ENCODE results near the gene WNT5B. TPM values are rescaled to one million over a fixed set of nuclear protein-coding genes. Genes with fewer than 3 reads are reported as not detected.

The WNT5B gene
- total and polyA plus RNA-seq, 2 of the 8 experiments (the other 6 are each of a cell fraction or from before 2014, with no cell fraction given): 0.91 to 1.2 TPM

DNA sequence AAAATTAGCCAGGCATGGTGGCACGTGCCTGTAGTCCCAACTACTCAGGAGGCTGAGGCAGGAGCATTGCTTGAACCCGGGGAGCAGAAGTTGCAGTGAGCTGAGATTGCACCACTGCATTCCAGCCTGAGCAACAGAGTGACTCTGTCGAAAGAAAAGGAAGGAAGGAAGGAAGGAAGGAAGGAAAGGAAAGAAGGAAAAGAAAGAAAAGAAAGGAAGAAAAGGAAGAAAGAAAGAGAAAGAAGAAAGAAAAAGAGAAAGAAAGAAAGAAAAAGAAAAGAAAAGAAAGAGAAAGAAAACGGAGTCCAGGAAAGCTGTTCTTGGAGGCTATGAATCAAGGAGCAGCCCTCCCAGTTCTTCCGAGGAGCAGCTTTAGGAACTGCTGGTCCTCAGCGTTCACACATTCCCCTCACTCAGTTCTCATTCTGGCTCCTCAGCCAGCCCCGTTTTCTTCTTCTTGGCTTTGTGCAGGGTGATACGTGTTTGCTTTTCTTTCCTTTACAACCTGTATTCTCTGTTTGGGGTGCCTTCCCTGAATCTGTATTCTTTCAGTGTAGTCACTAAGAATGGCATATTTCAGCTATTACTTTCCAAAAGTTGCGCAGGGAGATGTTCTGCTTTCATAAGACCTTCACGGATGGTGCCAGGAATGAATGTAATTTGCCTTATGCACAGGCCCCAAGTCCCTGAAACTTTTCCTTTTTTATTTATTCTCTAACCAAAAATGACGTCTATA lies 46.9 kb upstream of the WNT5B start:
- peaks cover 5 to 6% of the 10 kb centered on the region in 2 experiments for H4K20me1 ChIP-seq (replicated peaks in 1 of 2; ENCODE audit: control insufficient read depth in 1 of 2, insufficient read depth in 2 of 2, low read length in 2 of 2)
- H3K4me3 ChIP-seq (ENCODE audit: extremely low read depth in 1 of 4, insufficient read depth in 2 of 4, low read depth in 3 of 4, low read length in 4 of 4): no peak overlapping the region
- H3K4me1 ChIP-seq (replicated peaks in 1 of 4; ENCODE audit: control insufficient read depth in 3 of 4, insufficient read depth in 4 of 4, low read length in 3 of 4): no peaks in the 10 kb centered on the region
- no peak overlapping the region for H2BK12ac ChIP-seq (ENCODE audit: low read depth, low read length)
- no peak overlapping the region for H3K27ac ChIP-seq (ENCODE audit: low read depth, low read length)
- CTCF ChIA-PET (ENCODE audit: partially characterized antibody): interaction anchor here (0.7 to 10.2 kb wide), 18 partner anchors 10 to 473 kb away, joined by 3 to 88 read pairs (median 4); no protein-coding TSS in a partner anchor
- no peak overlapping the region for H3K4me2 ChIP-seq (ENCODE audit: insufficient read depth in 1 of 2, low read depth in 2 of 2, low read length in 2 of 2)
- no peak overlapping the region for H2AFZ ChIP-seq (ENCODE audit: low read length)
- POLR2A ChIA-PET (ENCODE audit: partially characterized antibody): no interaction called here
- no peak overlapping the region for H3K23ac ChIP-seq (ENCODE audit: insufficient read length)
- no peak overlapping the region for H3K4ac ChIP-seq (replicated peaks; ENCODE audit: insufficient read length, low read depth, low read length)
- FAIRE-seq (no peak), DNase-seq (ENCODE audit: low read depth in 1 of 2, low spot score in 2 of 2) (no peak)
- H3K56ac ChIP-seq (replicated peaks; ENCODE audit: insufficient read length, low read depth, low read length): no peak overlapping the region
- H3K9me3 ChIP-seq (ENCODE audit: insufficient read depth in 2 of 2, low read depth in 1 of 2, low read length in 1 of 2): no peaks in the 10 kb centered on the region
- H3K79me1 ChIP-seq (ENCODE audit: low read depth, low read length): no peaks in the 10 kb centered on the region
- peaks cover 6 to 43% (median 28%) of the 10 kb centered on the region in 4 experiments for H3K27me3 ChIP-seq (replicated peaks in 1 of 4; ENCODE audit: control insufficient read depth in 3 of 4, extremely low read depth in 1 of 4, insufficient read depth in 3 of 4, low read length in 3 of 4)
- H2BK5ac ChIP-seq (ENCODE audit: low read depth, low read length): no peak overlapping the region
- H2AK5ac ChIP-seq (ENCODE audit: low read depth, low read length): no peak overlapping the region
- no peak overlapping the region for H4K91ac ChIP-seq (replicated peaks; ENCODE audit: insufficient read length, low read length)
- no peak overlapping the region for H2BK15ac ChIP-seq (ENCODE audit: low read length)
- H3K9ac ChIP-seq (replicated peaks in 1 of 4; ENCODE audit: extremely low read depth in 1 of 4, low read depth in 3 of 4, low read length in 3 of 4): no peak overlapping the region
- 79% methylated on average over 9 of the region's 11 CpGs; no CpG with 5 or more reads in 1 of the 2 experiments for WGBS, 2 experiments (ENCODE audit: extremely low coverage in 1 of 2, insufficient coverage in 1 of 2, insufficient read length in 1 of 2, insufficient replicate concordance in 2 of 2, low coverage in 1 of 2, low lambda C conversion rate in 2 of 2, missing lambda C conversion rate in 1 of 2)
- H3K14ac ChIP-seq (ENCODE audit: insufficient read length): no peak overlapping the region
- no peak overlapping the region for H2BK20ac ChIP-seq (ENCODE audit: low read length)
- H3K23me2 ChIP-seq (ENCODE audit: low read depth, low read length): no peaks in the 10 kb centered on the region
- H2BK120ac ChIP-seq (replicated peaks; ENCODE audit: low read depth, low read length): no peak overlapping the region
- no peak overlapping the region for H4K8ac ChIP-seq (ENCODE audit: extremely low read depth, insufficient read depth, low read length)
- no peaks in the 10 kb centered on the region for H3K36me3 ChIP-seq (ENCODE audit: control insufficient read depth in 2 of 4, insufficient read depth in 4 of 4, low read length in 3 of 4)
- no peaks in the 10 kb centered on the region for H3K79me2 ChIP-seq (ENCODE audit: control insufficient read depth in 1 of 2, insufficient read depth in 2 of 2, low read length in 2 of 2)
- no peak overlapping the region for H3K18ac ChIP-seq (ENCODE audit: extremely low read depth, low read length)
- H4K5ac ChIP-seq (ENCODE audit: insufficient read length, low read depth, low read length): no peak overlapping the region
- TF ChIP-seq POU5F1 (IDR thresholded peaks at IDR 0.05; ENCODE audit: low read depth, low read length): no peak
- TF ChIP-seq, protein P1, sequence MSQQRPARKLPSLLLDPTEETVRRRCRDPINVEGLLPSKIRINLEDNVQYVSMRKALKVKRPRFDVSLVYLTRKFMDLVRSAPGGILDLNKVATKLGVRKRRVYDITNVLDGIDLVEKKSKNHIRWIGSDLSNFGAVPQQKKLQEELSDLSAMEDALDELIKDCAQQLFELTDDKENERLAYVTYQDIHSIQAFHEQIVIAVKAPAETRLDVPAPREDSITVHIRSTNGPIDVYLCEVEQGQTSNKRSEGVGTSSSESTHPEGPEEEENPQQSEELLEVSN (IDR thresholded peaks at IDR 0.05): no peak
- TF ChIP-seq POLR2AphosphoS5 (IDR thresholded peaks at IDR 0.05; ENCODE audit: low read depth, low read length): no peak
- no peak for TF ChIP-seq TAF7 (optimal IDR thresholded peaks at IDR 0.05; ENCODE audit: borderline replicate concordance, low read depth, low read length)
- no peak for TF ChIP-seq SIRT6 (IDR thresholded peaks at IDR 0.05; ENCODE audit: low read length)
- no peak for TF ChIP-seq GTF2F1 (IDR thresholded peaks at IDR 0.05; ENCODE audit: borderline replicate concordance, low read depth, low read length)
- no peak for TF ChIP-seq RFX5 (IDR thresholded peaks at IDR 0.05; ENCODE audit: borderline replicate concordance, low read depth, low read length)
- TF ChIP-seq FOSL1 (IDR thresholded peaks at IDR 0.05; ENCODE audit: insufficient read depth, low read depth, low read length): no peak
- TF ChIP-seq BRCA1 (IDR thresholded peaks at IDR 0.05; ENCODE audit: low read depth, low read length): no peak
- TF ChIP-seq, protein P2, sequence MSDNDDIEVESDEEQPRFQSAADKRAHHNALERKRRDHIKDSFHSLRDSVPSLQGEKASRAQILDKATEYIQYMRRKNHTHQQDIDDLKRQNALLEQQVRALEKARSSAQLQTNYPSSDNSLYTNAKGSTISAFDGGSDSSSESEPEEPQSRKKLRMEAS (IDR thresholded peaks at IDR 0.05): no peak
- TF ChIP-seq RAD21 (IDR thresholded peaks at IDR 0.05 in 1 of 2, conservative IDR thresholded peaks at IDR 0.05 in 1 of 2; ENCODE audit: low read depth in 2 of 2, low read length in 2 of 2): no peak
- no peak for TF ChIP-seq SIN3A (conservative IDR thresholded peaks at IDR 0.05 in 1 of 2, IDR thresholded peaks at IDR 0.05 in 1 of 2; ENCODE audit: low read depth in 1 of 2, low read length in 2 of 2)

Data from H1 (cell line).